ENCODE data around the gene ARGFX. TPM values are rescaled to one million over a fixed set of nuclear protein-coding genes. Genes with fewer than 3 reads are reported as not detected.
"Not testable (repeated sequence)": the region's sequence is repeated elsewhere in the genome, so short reads cannot be mapped to it uniquely, and the experiment has no call there.

ARGFX gene
- total and polyA plus RNA-seq, 2 of the 8 experiments (the other 6 are each of a cell fraction or from before 2014, with no cell fraction given) = not detected

GRCh38 chr3:121593806-121594205, 26.1 kb downstream of the ARGFX start:
- DNase-seq (ENCODE audit: low read depth in 1 of 2, low spot score in 2 of 2) = peak in 1 of 2 experiments; percentile 48
- peak overlapping the region; percentile 84 for H2BK20ac ChIP-seq (ENCODE audit: low read length)
- peak overlapping the region; percentile 88 for H2BK12ac ChIP-seq (ENCODE audit: low read depth, low read length)
- H3K18ac ChIP-seq (ENCODE audit: extremely low read depth, low read length); FAIRE-seq; H3K9me3 ChIP-seq (ENCODE audit: insufficient read depth in 2 of 2, low read depth in 1 of 2, low read length in 1 of 2); H4K20me1 ChIP-seq (replicated peaks in 1 of 2; ENCODE audit: control insufficient read depth in 1 of 2, insufficient read depth in 2 of 2, low read length in 2 of 2); H3K23me2 ChIP-seq (ENCODE audit: low read depth, low read length); H3K14ac ChIP-seq (ENCODE audit: insufficient read length); H3K4ac ChIP-seq (replicated peaks; ENCODE audit: insufficient read length, low read depth, low read length); H3K23ac ChIP-seq (ENCODE audit: insufficient read length); H3K36me3 ChIP-seq (ENCODE audit: control insufficient read depth in 2 of 4, insufficient read depth in 4 of 4, low read length in 3 of 4); H3K79me1 ChIP-seq (ENCODE audit: low read depth, low read length); H3K27me3 ChIP-seq (replicated peaks in 1 of 4; ENCODE audit: control insufficient read depth in 3 of 4, extremely low read depth in 1 of 4, insufficient read depth in 3 of 4, low read length in 3 of 4); H2AK5ac ChIP-seq (ENCODE audit: low read depth, low read length); H2BK15ac ChIP-seq (ENCODE audit: low read length); H4K8ac ChIP-seq (ENCODE audit: extremely low read depth, insufficient read depth, low read length); H2AFZ ChIP-seq (ENCODE audit: low read length); H3K79me2 ChIP-seq (ENCODE audit: control insufficient read depth in 1 of 2, insufficient read depth in 2 of 2, low read length in 2 of 2): not testable (repeated sequence)
- POLR2A ChIA-PET (ENCODE audit: partially characterized antibody) = interaction anchor here (0.7 to 3.1 kb wide), 20 partner anchors 8 to 173 kb away, joined by 3 to 18 read pairs (median 4); no protein-coding TSS in a partner anchor
- peak overlapping the region; percentile 25 for H4K5ac ChIP-seq (ENCODE audit: insufficient read length, low read depth, low read length)
- peaks cover 5 to 22% (median 11%) of the 10 kb centered on the region in 4 experiments; a peak in 6 of 7 replicates for H3K4me1 ChIP-seq (replicated peaks in 1 of 4; ENCODE audit: control insufficient read depth in 3 of 4, insufficient read depth in 4 of 4, low read length in 3 of 4)
- H4K91ac ChIP-seq (replicated peaks; ENCODE audit: insufficient read length, low read length) = peak overlapping the region; percentile 75
- 56% methylated on average over 4 of the region's 4 CpGs; no CpG with 5 or more reads in 1 of the 2 experiments for WGBS, 2 experiments (ENCODE audit: extremely low coverage in 1 of 2, insufficient coverage in 1 of 2, insufficient read length in 1 of 2, insufficient replicate concordance in 2 of 2, low coverage in 1 of 2, low lambda C conversion rate in 2 of 2, missing lambda C conversion rate in 1 of 2)
- peak overlapping the region; percentile 86; the same call in 1 of the 2 replicates for H3K27ac ChIP-seq (ENCODE audit: low read depth, low read length)
- CTCF ChIA-PET (ENCODE audit: partially characterized antibody) = interaction anchor here (0.8 to 1.5 kb wide), 3 partner anchors 8 to 43 kb away, joined by 4 to 7 read pairs (median 5); no protein-coding TSS in a partner anchor
- 0 out of 2 replicates have a peak, but pooled peaks have one; percentile 13 for TF ChIP-seq RBBP5 (IDR thresholded peaks at IDR 0.05; ENCODE audit: borderline replicate concordance, low read depth, low read length)
- peak overlapping the region in 1 of 4 experiments; percentile 43; a peak in 2 of 8 replicates for H3K4me3 ChIP-seq (ENCODE audit: extremely low read depth in 1 of 4, insufficient read depth in 2 of 4, low read depth in 3 of 4, low read length in 4 of 4)
- H2BK5ac ChIP-seq (ENCODE audit: low read depth, low read length) = peak overlapping the region; percentile 100
- peak overlapping the region; percentile 85 for H2BK120ac ChIP-seq (replicated peaks; ENCODE audit: low read depth, low read length)
- peak overlapping the region; percentile 42 for H3K56ac ChIP-seq (replicated peaks; ENCODE audit: insufficient read length, low read depth, low read length)
- H3K4me2 ChIP-seq (ENCODE audit: insufficient read depth in 1 of 2, low read depth in 2 of 2, low read length in 2 of 2) = peak overlapping the region; percentile 49 to 80
- peak overlapping the region in 2 of 4 experiments; percentile 54 to 60; a peak in 4 of 7 replicates for H3K9ac ChIP-seq (replicated peaks in 1 of 4; ENCODE audit: extremely low read depth in 1 of 4, low read depth in 3 of 4, low read length in 3 of 4)

Data from H1 (cell line).